ENCODE data around the gene UNC13C. TPM values are rescaled to one million over a fixed set of nuclear protein-coding genes. Genes with fewer than 3 reads are reported as not detected.

UNC13C gene
- total RNA-seq, 1 donor from 2014 or later = not detected

- H3K4me1 ChIP-seq = no peaks in the 10 kb centered on the region
- no peaks in the 10 kb centered on the region for H3K27me3 ChIP-seq
- intact Hi-C loops (cut with DNase I) = no loop called here
- no peaks in the 10 kb centered on the region for H3K36me3 ChIP-seq
- H3K9me3 ChIP-seq = no peaks in the 10 kb centered on the region
- H3K4me3 ChIP-seq = no peak overlapping the region
- no peak overlapping the region for H3K27ac ChIP-seq
- no peak for DNase-seq (ENCODE audit: extremely low spot score in 2 of 2)
- TF ChIP-seq CTCF (IDR thresholded peaks at IDR 0.05) = no peak
- TF ChIP-seq POLR2A (IDR thresholded peaks at IDR 0.05) = no peak
- no peak for TF ChIP-seq POLR2AphosphoS5 (IDR thresholded peaks at IDR 0.05; ENCODE audit: insufficient read depth in 1 of 2, low read depth in 1 of 2)
Observed at GRCh38 chr15:54364961-54365360, 386.7 kb downstream of the UNC13C start.

- TF ChIP-seq POLR2A (IDR thresholded peaks at IDR 0.05) (no peak), POLR2AphosphoS5 (IDR thresholded peaks at IDR 0.05; ENCODE audit: insufficient read depth in 1 of 2, low read depth in 1 of 2) (no peak), CTCF (IDR thresholded peaks at IDR 0.05) (no peak)
- intact Hi-C loops (cut with DNase I) = no loop called here
Observed at GRCh38 chr15:54373332-54373731, 395.1 kb downstream of the UNC13C start.

GRCh38 chr15:54374184-54374952 is 396.1 kb downstream of the UNC13C start:
- Histone ChIP-seq H3K4me1 (no peaks in the 10 kb centered on the region), H3K4me3 (no peak overlapping the region), H3K36me3 (no peaks in the 10 kb centered on the region), H3K9me3 (no peaks in the 10 kb centered on the region), H3K27ac (no peak overlapping the region), H3K27me3 (no peaks in the 10 kb centered on the region)
- TF ChIP-seq POLR2AphosphoS5 (IDR thresholded peaks at IDR 0.05; ENCODE audit: insufficient read depth in 1 of 2, low read depth in 1 of 2) (no peak), CTCF (IDR thresholded peaks at IDR 0.05) (no peak), POLR2A (IDR thresholded peaks at IDR 0.05) (no peak)
- intact Hi-C loops (cut with DNase I) = no loop called here
- no peak for DNase-seq (ENCODE audit: extremely low spot score in 2 of 2)

More at GRCh38 chr15:54373332-54373731, 395.1 kb downstream of the UNC13C start:
- Histone ChIP-seq H3K27me3 (no peaks in the 10 kb centered on the region), H3K36me3 (no peaks in the 10 kb centered on the region), H3K4me1 (no peaks in the 10 kb centered on the region), H3K27ac (no peak overlapping the region), H3K9me3 (no peaks in the 10 kb centered on the region), H3K4me3 (no peak overlapping the region)
- DNase-seq (ENCODE audit: extremely low spot score in 2 of 2) = no peak

- Histone ChIP-seq H3K27ac (no peak overlapping the region), H3K27me3 (no peaks in the 10 kb centered on the region), H3K9me3 (no peaks in the 10 kb centered on the region), H3K4me3 (no peak overlapping the region), H3K36me3 (no peaks in the 10 kb centered on the region), H3K4me1 (no peaks in the 10 kb centered on the region)
- DNase-seq (ENCODE audit: extremely low spot score in 2 of 2) = no peak
- intact Hi-C loops (cut with DNase I) = no loop called here
- TF ChIP-seq POLR2AphosphoS5 (IDR thresholded peaks at IDR 0.05; ENCODE audit: insufficient read depth in 1 of 2, low read depth in 1 of 2) = no peak
- no peak for TF ChIP-seq POLR2A (IDR thresholded peaks at IDR 0.05)
- no peak for TF ChIP-seq CTCF (IDR thresholded peaks at IDR 0.05)
Observed at GRCh38 chr15:54387799-54388198, 409.6 kb downstream of the UNC13C start.

GRCh38 chr15:54388746-54389145 is 410.5 kb downstream of the UNC13C start:
- intact Hi-C loops (cut with DNase I) = no loop called here
- TF ChIP-seq POLR2AphosphoS5 (IDR thresholded peaks at IDR 0.05; ENCODE audit: insufficient read depth in 1 of 2, low read depth in 1 of 2) (no peak), CTCF (IDR thresholded peaks at IDR 0.05) (no peak), POLR2A (IDR thresholded peaks at IDR 0.05) (no peak)
- no peaks in the 10 kb centered on the region for H3K36me3 ChIP-seq
- H3K27ac ChIP-seq = no peak overlapping the region
- DNase-seq (ENCODE audit: extremely low spot score in 2 of 2) = no peak
- no peaks in the 10 kb centered on the region for H3K27me3 ChIP-seq
- no peaks in the 10 kb centered on the region for H3K9me3 ChIP-seq
- no peaks in the 10 kb centered on the region for H3K4me1 ChIP-seq
- no peak overlapping the region for H3K4me3 ChIP-seq

Data from vagina (tissue), 2 donors.